ENCODE measurements around the gene AGAP3.

DNA sequence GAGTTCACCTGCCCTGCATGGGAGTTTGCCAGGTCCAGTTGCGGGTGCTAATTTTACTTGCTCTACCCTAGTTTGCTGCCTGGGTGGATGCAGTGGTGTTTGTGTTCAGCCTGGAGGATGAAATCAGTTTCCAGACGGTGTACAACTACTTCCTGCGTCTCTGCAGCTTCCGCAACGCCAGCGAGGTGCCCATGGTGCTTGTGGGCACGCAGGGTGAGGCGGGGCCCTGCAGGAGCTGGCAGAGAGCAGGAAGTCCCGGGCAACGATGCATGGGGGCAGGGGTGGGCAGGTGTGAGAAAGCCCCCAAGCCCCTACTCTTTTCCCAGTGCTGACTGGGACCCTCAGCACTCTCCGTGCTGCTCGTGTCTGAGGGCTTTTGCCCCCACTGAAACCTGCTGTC lies 31.3 kb downstream of the AGAP3 start:
- TF ChIP-seq, protein P1, sequence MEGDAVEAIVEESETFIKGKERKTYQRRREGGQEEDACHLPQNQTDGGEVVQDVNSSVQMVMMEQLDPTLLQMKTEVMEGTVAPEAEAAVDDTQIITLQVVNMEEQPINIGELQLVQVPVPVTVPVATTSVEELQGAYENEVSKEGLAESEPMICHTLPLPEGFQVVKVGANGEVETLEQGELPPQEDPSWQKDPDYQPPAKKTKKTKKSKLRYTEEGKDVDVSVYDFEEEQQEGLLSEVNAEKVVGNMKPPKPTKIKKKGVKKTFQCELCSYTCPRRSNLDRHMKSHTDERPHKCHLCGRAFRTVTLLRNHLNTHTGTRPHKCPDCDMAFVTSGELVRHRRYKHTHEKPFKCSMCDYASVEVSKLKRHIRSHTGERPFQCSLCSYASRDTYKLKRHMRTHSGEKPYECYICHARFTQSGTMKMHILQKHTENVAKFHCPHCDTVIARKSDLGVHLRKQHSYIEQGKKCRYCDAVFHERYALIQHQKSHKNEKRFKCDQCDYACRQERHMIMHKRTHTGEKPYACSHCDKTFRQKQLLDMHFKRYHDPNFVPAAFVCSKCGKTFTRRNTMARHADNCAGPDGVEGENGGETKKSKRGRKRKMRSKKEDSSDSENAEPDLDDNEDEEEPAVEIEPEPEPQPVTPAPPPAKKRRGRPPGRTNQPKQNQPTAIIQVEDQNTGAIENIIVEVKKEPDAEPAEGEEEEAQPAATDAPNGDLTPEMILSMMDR (IDR thresholded peaks at IDR 0.05; ENCODE audit: low read depth, low read length): no peak
- TF ChIP-seq EZH2phosphoT487 (IDR thresholded peaks at IDR 0.05; ENCODE audit: low read depth): no peak

Data from OCI-LY3 (cell line).